ENCODE results near the gene SLC39A11. TPM values are rescaled to one million over a fixed set of nuclear protein-coding genes. Genes with fewer than 3 reads are reported as not detected.

Gene SLC39A11
- total RNA-seq, 1 experiment from 2014 or later, result 56.1 TPM

- POLR2A ChIA-PET, result interaction anchor here (0.6 kb wide), 1 partner anchor 436 kb away, joined by 3 read pairs; no protein-coding TSS in a partner anchor
- in situ Hi-C loops (cut with HindIII; ENCODE audit: low pct_unique_long_range_greater_than_20kb, low sequenced_read_pairs) (no loop called here), intact Hi-C loops (cut with micrococcal nuclease; ENCODE audit: unreplicated experiment) (no loop called here)
- no TSS peak for BruUV-seq (replicated peaks)
- Histone ChIP-seq H3K4me1 (ENCODE audit: control insufficient read depth, insufficient read depth, low read length) (no peaks in the 10 kb centered on the region), H3K9me3 (ENCODE audit: control insufficient read depth, insufficient read depth, low read depth, low read length) (peaks cover 10% of the 10 kb centered on the region; the same call in 1 of the 2 replicates), H3K27me3 (ENCODE audit: control insufficient read depth, insufficient read depth, low read length) (no peaks in the 10 kb centered on the region), H3K36me3 (ENCODE audit: control insufficient read depth, insufficient read depth, low read length) (no peaks in the 10 kb centered on the region), H3K4me3 (ENCODE audit: low read depth in 2 of 2, low read length in 2 of 2) (no peak overlapping the region), H3K27ac (ENCODE audit: low read length) (no peak overlapping the region)
- no peak for DNase-seq (ENCODE audit: low read depth, low spot score)
- no peak for TF ChIP-seq POLR2AphosphoS5 (IDR thresholded peaks at IDR 0.05; ENCODE audit: low read depth, low read length)
- no peak for TF ChIP-seq SIN3A (IDR thresholded peaks at IDR 0.05; ENCODE audit: borderline replicate concordance, insufficient read depth, low read depth, low read length)
- TF ChIP-seq TCF7L2 (IDR thresholded peaks at IDR 0.05; ENCODE audit: low read depth, low read length), result no peak
- TF ChIP-seq CTCF (IDR thresholded peaks at IDR 0.05), result no peak
- TF ChIP-seq REST (IDR thresholded peaks at IDR 0.05; ENCODE audit: insufficient read depth in 1 of 2, low read depth in 2 of 2, low read length in 1 of 2), result no peak
- no peak for ATAC-seq
- CTCF ChIA-PET, result interaction anchor here (0.6 to 0.7 kb wide), 2 partner anchors 29 to 170 kb away, joined by 3 to 4 read pairs; no protein-coding TSS in a partner anchor
Measured at GRCh38 chr17:73022694-73023093, 69.8 kb downstream of the SLC39A11 start.

- BruUV-seq (replicated peaks), result no TSS peak
- H3K27ac ChIP-seq (ENCODE audit: low read length), result no peak overlapping the region
- CTCF ChIA-PET, result interaction anchor here (0.6 kb wide), 1 partner anchor 52 kb away, joined by 6 read pairs; no protein-coding TSS in a partner anchor
- H3K9me3 ChIP-seq (ENCODE audit: control insufficient read depth, insufficient read depth, low read depth, low read length), result peaks cover 10% of the 10 kb centered on the region; the same call in 1 of the 2 replicates
- no peaks in the 10 kb centered on the region for H3K27me3 ChIP-seq (ENCODE audit: control insufficient read depth, insufficient read depth, low read length)
- POLR2A ChIA-PET, result no interaction called here
- TF ChIP-seq POLR2AphosphoS5 (IDR thresholded peaks at IDR 0.05; ENCODE audit: low read depth, low read length) (no peak), TCF7L2 (IDR thresholded peaks at IDR 0.05; ENCODE audit: low read depth, low read length) (no peak), CTCF (IDR thresholded peaks at IDR 0.05) (no peak), SIN3A (IDR thresholded peaks at IDR 0.05; ENCODE audit: borderline replicate concordance, insufficient read depth, low read depth, low read length) (no peak), REST (IDR thresholded peaks at IDR 0.05; ENCODE audit: insufficient read depth in 1 of 2, low read depth in 2 of 2, low read length in 1 of 2) (no peak)
- no peaks in the 10 kb centered on the region for H3K4me1 ChIP-seq (ENCODE audit: control insufficient read depth, insufficient read depth, low read length)
- intact Hi-C loops (cut with micrococcal nuclease; ENCODE audit: unreplicated experiment) (no loop called here), in situ Hi-C loops (cut with HindIII; ENCODE audit: low pct_unique_long_range_greater_than_20kb, low sequenced_read_pairs) (no loop called here)
- no peak for ATAC-seq
- no peaks in the 10 kb centered on the region for H3K36me3 ChIP-seq (ENCODE audit: control insufficient read depth, insufficient read depth, low read length)
- no peak overlapping the region for H3K4me3 ChIP-seq (ENCODE audit: low read depth in 2 of 2, low read length in 2 of 2)
- no peak for DNase-seq (ENCODE audit: low read depth, low spot score)
Measured at GRCh38 chr17:73021771-73022170, 70.7 kb downstream of the SLC39A11 start.

Data from Panc1 (cell line).